Astrocyte of the cerebellum (primary cell): Measurements from ENCODE around the gene DDX50.

Experiments
- DNase-seq: peaks from one replicate; pipeline ENCODE4 v3.0.0-alpha.2; 2011; ENCODE audit warnings: low read depth
- H3K4me3 ChIP-seq: 2 replicates; pipeline ENCODE4 v1.5.1; 2011; ENCODE audit warnings: mild to moderate bottlenecking, low read depth, low read length, moderate library complexity
- in situ Hi-C: cut with HindIII; loops from 2 replicates; pipeline ENCODE4 v1.10.0; 2017; ENCODE audit warnings: low sequenced_read_pairs
- TF ChIP-seq, protein P1 (sequence below): IDR thresholded peaks from 2 replicates; pipeline ENCODE4 v1.5.1; 2012; ENCODE audit warnings: low read length, low read depth, moderate library complexity, mild to moderate bottlenecking; ENCODE audit errors: missing control alignments

Gene DDX50

DNA sequence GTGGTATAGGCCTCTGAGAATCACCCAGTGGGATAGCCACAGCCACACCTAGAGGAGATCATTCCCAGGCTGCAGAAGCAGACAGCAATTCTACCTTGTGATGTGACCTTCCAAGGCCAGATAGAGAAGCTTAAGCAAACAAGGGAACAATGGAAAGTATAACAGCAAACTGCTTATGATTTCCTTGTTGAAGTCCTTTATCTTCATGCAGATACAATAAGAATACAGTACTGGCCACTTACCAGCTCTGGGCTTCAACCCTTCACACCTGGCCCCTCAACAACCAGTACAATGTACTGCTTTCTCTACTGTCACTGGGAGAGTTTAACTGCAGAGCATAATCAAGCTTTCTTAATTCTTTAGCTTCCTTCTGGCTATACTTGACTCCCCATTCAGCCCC is 22.6 kb upstream of the DDX50 start:
- no peak for DNase-seq
- in situ Hi-C loops = no loop called here
- H3K4me3 ChIP-seq = no peak overlapping the region
- TF ChIP-seq, protein P1, sequence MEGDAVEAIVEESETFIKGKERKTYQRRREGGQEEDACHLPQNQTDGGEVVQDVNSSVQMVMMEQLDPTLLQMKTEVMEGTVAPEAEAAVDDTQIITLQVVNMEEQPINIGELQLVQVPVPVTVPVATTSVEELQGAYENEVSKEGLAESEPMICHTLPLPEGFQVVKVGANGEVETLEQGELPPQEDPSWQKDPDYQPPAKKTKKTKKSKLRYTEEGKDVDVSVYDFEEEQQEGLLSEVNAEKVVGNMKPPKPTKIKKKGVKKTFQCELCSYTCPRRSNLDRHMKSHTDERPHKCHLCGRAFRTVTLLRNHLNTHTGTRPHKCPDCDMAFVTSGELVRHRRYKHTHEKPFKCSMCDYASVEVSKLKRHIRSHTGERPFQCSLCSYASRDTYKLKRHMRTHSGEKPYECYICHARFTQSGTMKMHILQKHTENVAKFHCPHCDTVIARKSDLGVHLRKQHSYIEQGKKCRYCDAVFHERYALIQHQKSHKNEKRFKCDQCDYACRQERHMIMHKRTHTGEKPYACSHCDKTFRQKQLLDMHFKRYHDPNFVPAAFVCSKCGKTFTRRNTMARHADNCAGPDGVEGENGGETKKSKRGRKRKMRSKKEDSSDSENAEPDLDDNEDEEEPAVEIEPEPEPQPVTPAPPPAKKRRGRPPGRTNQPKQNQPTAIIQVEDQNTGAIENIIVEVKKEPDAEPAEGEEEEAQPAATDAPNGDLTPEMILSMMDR = no peak

DNA sequence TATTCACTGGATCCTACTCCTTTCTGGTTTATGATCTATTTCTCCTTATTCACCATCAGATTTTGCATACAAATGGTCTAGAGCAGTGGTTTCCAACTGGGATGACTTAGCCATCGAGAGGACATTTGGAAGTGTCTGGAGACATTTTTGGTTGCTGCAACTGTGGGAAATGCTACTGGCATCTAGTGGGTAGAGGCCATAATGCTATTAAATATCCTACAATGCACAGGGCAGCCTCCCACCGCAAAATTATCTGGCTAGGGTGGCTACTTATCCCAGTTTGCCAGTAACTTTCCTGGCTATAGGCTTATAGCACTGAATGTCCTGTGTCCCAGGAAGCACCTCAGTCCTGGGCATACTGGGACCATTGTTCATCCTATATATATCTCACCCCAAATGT is 21.5 kb upstream of the DDX50 start:
- TF ChIP-seq, protein P1 = no peak
- H3K4me3 ChIP-seq = no peak overlapping the region
- DNase-seq = no peak
- in situ Hi-C loops = no loop called here

DNA sequence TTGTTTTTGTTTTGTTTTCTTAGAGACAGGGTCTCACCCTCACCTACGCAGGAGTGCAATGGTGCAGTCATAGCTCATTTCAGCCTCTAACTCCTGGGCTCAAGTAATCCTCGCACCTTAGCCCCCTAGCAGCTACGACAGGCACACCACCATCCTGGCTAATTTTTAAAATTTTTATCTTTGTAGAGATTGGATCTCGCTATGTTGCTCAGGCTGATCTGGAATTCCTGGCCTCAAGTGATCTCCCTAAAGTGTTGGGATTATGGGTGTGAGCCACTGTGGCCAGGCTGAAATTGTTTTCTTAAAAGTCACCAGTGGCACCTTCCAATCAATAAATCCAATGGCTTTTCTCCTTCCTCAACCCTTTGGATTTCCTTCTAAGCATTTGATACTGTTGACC is 20.9 kb upstream of the DDX50 start:
- H3K4me3 ChIP-seq = no peak overlapping the region
- in situ Hi-C loops = no loop called here
- TF ChIP-seq, protein P1 = no peak
- no peak for DNase-seq

DNA sequence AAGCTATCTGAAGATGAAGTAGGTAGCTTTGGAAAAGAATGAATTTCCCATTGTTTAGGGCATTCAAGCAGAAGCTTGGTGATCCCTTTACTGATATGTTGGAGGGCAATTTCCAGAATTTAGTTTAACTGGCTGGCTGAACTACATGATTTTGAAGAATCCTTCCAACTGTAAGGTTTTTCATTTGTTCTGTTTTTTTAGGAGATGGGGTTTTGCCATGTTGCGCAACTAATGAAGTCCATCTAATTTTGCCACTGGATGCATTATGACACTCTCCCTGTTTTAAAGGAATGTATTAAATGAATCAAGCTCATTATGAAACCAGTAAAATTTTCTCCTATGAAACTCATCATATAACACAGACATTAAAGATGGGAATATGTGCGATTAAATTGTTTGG is 6.1 kb upstream of the DDX50 start:
- TF ChIP-seq, protein P1 = no peak
- in situ Hi-C loops = no loop called here
- no peak for DNase-seq
- no peak overlapping the region for H3K4me3 ChIP-seq

DNA sequence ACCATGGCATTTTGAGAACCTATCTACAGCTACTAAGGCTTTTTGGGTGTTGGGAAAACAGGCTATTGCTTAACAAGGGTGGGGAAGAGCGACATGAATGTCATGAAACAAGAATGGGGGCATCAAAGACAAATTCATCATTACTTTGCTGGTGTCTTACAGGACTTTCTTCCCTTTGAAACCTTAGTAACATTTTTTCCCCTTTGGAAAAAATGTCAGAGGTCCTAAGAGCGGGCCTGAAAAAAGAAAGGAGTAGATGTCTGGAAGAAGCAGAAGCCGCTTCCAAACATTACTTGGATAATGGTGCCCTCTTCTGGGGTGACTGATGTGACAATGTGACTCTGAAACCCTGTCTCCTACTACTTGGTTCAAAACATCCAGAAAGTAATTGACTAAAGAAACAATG is 3.8 kb upstream of the DDX50 start:
- TF ChIP-seq, protein P1 = peak; percentile 51
- no peak overlapping the region for H3K4me3 ChIP-seq
- in situ Hi-C loops = no loop called here
- peak; percentile 66 for DNase-seq

DNA sequence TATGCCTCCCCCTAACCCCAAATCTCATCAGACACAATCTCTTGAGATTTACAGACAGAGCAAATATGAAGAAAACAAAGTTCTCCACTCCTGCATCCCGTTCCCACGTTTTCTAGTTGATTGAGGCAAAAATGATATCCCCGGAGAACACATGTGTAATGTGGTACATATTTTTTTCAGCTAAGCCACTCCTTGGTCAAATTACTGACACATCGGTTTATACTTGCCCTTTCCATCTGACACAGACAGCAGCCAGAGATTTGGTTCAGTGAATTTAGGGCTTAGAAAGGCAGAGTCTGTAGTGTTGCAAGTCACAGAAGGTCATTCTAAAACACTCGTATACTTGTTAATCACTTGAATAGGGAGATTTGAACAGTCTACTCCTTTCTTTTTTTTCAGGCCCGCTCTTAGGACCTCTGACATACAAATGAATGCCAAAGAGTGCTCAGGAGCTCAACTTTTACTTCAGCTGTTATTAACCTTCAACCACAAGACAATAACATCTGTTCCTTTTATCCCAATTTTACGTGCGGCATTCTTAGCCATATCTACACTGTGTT is 1.8 kb upstream of the DDX50 start:
- no peak for DNase-seq
- TF ChIP-seq, protein P1 = no peak
- in situ Hi-C loops = no loop called here
- no peak overlapping the region for H3K4me3 ChIP-seq
